GM12864 (cell line): Measurements from ENCODE around the gene FCHSD2.

Source experiments
- DNase-seq: peaks from one replicate; pipeline ENCODE4 v3.0.0-alpha.2; 2011; ENCODE audit warnings: low read depth
- H3K4me3 ChIP-seq: 2 replicates; pipeline ENCODE4 v1.5.1; 2011; ENCODE audit warnings: mild to moderate bottlenecking, low read depth, low read length, control low read depth
- CTCF ChIP-seq: IDR thresholded peaks from 2 replicates; pipeline ENCODE4 v1.5.1; 2011; ENCODE audit warnings: low read depth, mild to moderate bottlenecking, moderate library complexity, low read length, control low read depth, inconsistent platforms; ENCODE audit errors: missing control alignments

FCHSD2 gene

GRCh38 chr11:73186886-73187285 lies 44.8 kb upstream of the FCHSD2 start:
- TF ChIP-seq CTCF, result no peak
- DNase-seq, result no peak
- no peak overlapping the region for H3K4me3 ChIP-seq

- no peak for DNase-seq
Measured at GRCh38 chr11:73186294-73186850, 44.3 kb upstream of the FCHSD2 start.

GRCh38 chr11:73185680-73186293 lies 43.7 kb upstream of the FCHSD2 start:
- DNase-seq, result no peak
- TF ChIP-seq CTCF, result no peak
- no peak overlapping the region for H3K4me3 ChIP-seq

More at GRCh38 chr11:73186294-73186850, 44.3 kb upstream of the FCHSD2 start:
- no peak overlapping the region for H3K4me3 ChIP-seq
- TF ChIP-seq CTCF, result no peak

GRCh38 chr11:73184953-73185671 lies 43.0 kb upstream of the FCHSD2 start:
- no peak for DNase-seq
- TF ChIP-seq CTCF, result peak; percentile 99
- H3K4me3 ChIP-seq, result peak overlapping the region; percentile 28; the same call in 1 of the 2 replicates

- no peak overlapping the region for H3K4me3 ChIP-seq
- no peak for DNase-seq
- TF ChIP-seq CTCF, result no peak
Measured at GRCh38 chr11:73182824-73183321, 40.8 kb upstream of the FCHSD2 start.

GRCh38 chr11:73178681-73179080 lies 36.6 kb upstream of the FCHSD2 start:
- no peak for TF ChIP-seq CTCF
- no peak for DNase-seq
- no peak overlapping the region for H3K4me3 ChIP-seq
